ENCODE results near the gene ANKRD36.
"Not testable (repeated sequence)": the region's sequence is repeated elsewhere in the genome, so short reads cannot be mapped to it uniquely, and the experiment has no call there.

GRCh38 chr2:97232981-97233380, 120.0 kb downstream of the ANKRD36 start:
- TF ChIP-seq POLR2A (IDR thresholded peaks at IDR 0.05; ENCODE audit: extremely low read depth, insufficient read length); CTCF (IDR thresholded peaks at IDR 0.05; ENCODE audit: low read depth, low read length): not testable (repeated sequence)
